22Rv1 (cell line): ENCODE measurements around the gene NRG3.
A peak's percentile ranks its signal among the peaks of the same experiment; 100 is the strongest.

Source experiments
- H3K27ac ChIP-seq: fragments of 450-650 bp; 2 replicates; pipeline ENCODE4 v1.5.1; 2017
- ZFX ChIP-seq: fragments of 450-650 bp; IDR thresholded peaks from 2 replicates; pipeline ENCODE4 v1.6.1; 2017; ENCODE audit warnings: antibody characterized with exemption, borderline replicate concordance
- TF ChIP-seq, protein P1 (sequence below): fragments of 450-650 bp; IDR thresholded peaks from 2 replicates; pipeline ENCODE4 v1.5.1; 2017; ENCODE audit warnings: mild to moderate bottlenecking

The NRG3 gene

GRCh38 chr10:82625512-82626189, 750.7 kb downstream of the NRG3 start:
- no peak for TF ChIP-seq ZFX
- TF ChIP-seq, protein P1, sequence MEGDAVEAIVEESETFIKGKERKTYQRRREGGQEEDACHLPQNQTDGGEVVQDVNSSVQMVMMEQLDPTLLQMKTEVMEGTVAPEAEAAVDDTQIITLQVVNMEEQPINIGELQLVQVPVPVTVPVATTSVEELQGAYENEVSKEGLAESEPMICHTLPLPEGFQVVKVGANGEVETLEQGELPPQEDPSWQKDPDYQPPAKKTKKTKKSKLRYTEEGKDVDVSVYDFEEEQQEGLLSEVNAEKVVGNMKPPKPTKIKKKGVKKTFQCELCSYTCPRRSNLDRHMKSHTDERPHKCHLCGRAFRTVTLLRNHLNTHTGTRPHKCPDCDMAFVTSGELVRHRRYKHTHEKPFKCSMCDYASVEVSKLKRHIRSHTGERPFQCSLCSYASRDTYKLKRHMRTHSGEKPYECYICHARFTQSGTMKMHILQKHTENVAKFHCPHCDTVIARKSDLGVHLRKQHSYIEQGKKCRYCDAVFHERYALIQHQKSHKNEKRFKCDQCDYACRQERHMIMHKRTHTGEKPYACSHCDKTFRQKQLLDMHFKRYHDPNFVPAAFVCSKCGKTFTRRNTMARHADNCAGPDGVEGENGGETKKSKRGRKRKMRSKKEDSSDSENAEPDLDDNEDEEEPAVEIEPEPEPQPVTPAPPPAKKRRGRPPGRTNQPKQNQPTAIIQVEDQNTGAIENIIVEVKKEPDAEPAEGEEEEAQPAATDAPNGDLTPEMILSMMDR: no peak
- H3K27ac ChIP-seq: no peak overlapping the region

- TF ChIP-seq, protein P1: no peak
- TF ChIP-seq ZFX: no peak
- no peak overlapping the region for H3K27ac ChIP-seq
Observed at GRCh38 chr10:82628373-82628772, 753.4 kb downstream of the NRG3 start.

DNA sequence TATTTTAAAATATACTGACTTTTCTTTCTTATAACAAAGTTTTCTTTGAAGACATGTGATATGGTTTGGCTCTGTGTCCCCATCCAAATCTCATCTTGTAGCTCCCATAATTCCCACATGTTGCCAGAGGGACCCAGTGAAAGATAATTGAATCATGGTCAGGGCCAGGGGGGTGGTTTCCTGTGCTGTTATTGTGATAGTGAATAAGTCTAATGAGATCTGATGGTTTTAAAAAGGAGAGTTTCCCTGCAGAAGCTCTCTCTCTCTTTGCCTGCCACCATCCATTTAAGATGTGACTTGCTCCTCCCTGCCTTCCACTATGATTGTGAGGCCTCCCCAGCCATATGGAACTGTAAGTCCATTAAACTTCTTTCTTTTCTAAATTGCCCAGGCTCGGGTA, 768.1 kb downstream of the NRG3 start:
- no peak overlapping the region for H3K27ac ChIP-seq
- TF ChIP-seq, protein P1: no peak
- TF ChIP-seq ZFX: no peak

DNA sequence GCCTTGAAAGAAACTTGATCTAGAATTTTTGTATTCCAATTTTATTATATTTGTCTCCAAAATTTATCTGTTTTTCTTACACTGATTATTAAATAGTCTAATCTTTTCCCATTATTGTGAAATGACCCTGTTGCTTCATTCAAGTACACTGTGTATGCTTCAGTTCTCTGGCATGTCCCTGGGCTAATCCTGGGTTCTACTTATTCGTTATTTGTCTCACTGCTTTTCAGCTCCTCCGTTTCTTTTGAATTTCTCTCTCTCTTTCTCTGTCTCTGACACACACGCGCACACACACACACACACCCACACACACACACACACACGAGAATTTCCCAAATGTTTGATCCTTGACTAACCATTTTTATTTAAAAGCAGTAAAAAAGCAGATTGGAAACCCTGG, 768.6 kb downstream of the NRG3 start:
- TF ChIP-seq ZFX: no peak
- TF ChIP-seq, protein P1: no peak
- H3K27ac ChIP-seq: no peak overlapping the region

- H3K27ac ChIP-seq: no peak overlapping the region
- TF ChIP-seq, protein P1: no peak
- TF ChIP-seq ZFX: no peak
Observed at GRCh38 chr10:82645221-82645620, 770.2 kb downstream of the NRG3 start.

GRCh38 chr10:82653244-82654155, 778.5 kb downstream of the NRG3 start:
- TF ChIP-seq, protein P1: no peak
- TF ChIP-seq ZFX: no peak

DNA sequence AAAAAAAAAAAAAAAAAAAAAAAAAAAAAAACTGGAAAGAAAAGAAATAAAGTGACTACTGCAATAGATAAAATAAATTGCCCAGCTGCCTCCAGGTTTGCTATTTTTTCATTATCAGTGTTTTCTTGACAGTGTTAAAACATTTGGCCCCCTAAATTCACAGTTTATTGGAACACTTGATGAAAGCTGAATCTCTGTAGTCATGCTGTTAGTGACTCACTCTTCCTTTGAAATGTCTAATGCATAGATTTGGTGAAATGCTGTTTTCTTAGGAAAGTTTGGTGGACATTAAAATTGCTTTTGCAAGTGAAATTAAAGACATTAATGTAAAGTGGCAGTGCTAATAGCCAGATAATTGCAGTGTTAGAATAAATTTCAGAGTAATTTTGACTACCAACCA, 785.2 kb downstream of the NRG3 start:
- TF ChIP-seq ZFX: no peak
- TF ChIP-seq, protein P1: no peak
- peak overlapping the region; percentile 55 for H3K27ac ChIP-seq

More at GRCh38 chr10:82653244-82654155, 778.5 kb downstream of the NRG3 start:
- H3K27ac ChIP-seq: no peak overlapping the region
